Heart right ventricle (tissue), 16 donors: ENCODE results near the gene TECPR1. TPM values are rescaled to one million over a fixed set of nuclear protein-coding genes. Genes with fewer than 3 reads are reported as not detected.
A peak's percentile ranks its signal among the peaks of the same experiment; 100 is the strongest.

Source experiments
- ATAC-seq, 8 donors: fragments of 200-7000 bp; cut with Tn5 transposase; one replicate each; pipeline ENCODE4 v1.9.1; 2020; ENCODE audit warnings: mild to moderate bottlenecking in 8 of 8, moderate library complexity in 8 of 8, moderate number of reproducible peaks in 1 of 8
- DNase-seq, 2 donors: peaks; one replicate each; pipeline ENCODE4 v3.0.0-alpha.2; 2020
- H3K27ac ChIP-seq, 10 donors: fragments of 200-600 bp; sonication (generic) in 2 of 10; one replicate each; pipeline versions ENCODE4 v1.5.0 to v1.8.0; 2020 to 2022; ENCODE audit warnings: mild to moderate bottlenecking in 3 of 10
- H3K27me3 ChIP-seq, 7 donors: fragments of 200-600 bp; one replicate each; pipeline ENCODE4 v1.8.0; 2021 to 2022; ENCODE audit warnings: mild to moderate bottlenecking in 2 of 7
- H3K36me3 ChIP-seq, 9 donors: fragments of 200-600 bp; sonication (generic) in 1 of 9; one replicate each; pipeline versions ENCODE4 v1.5.0 to v1.8.0; 2020 to 2022; ENCODE audit warnings: mild to moderate bottlenecking in 2 of 9
- H3K4me1 ChIP-seq, 9 donors: fragments of 200-600 bp; sonication (generic) in 1 of 9; one replicate each; pipeline versions ENCODE4 v1.5.0 to v1.8.0; 2020 to 2022; ENCODE audit warnings: mild to moderate bottlenecking in 4 of 9
- H3K4me3 ChIP-seq, 10 donors: fragments of 200-600 bp; sonication (generic) in 2 of 10; one replicate each; pipeline versions ENCODE4 v1.5.0 to v1.8.0; 2020 to 2022; ENCODE audit warnings: mild to moderate bottlenecking in 7 of 10, moderate library complexity in 2 of 10
- H3K9me3 ChIP-seq, 11 donors: fragments of 200-600 bp in 10 of 11; sonication (generic) in 2 of 11; one replicate each; pipeline versions ENCODE4 v1.5.0 to v1.8.0; 2013 to 2022; ENCODE audit warnings: mild to moderate bottlenecking in 2 of 11, control low read depth in 1 of 11, moderate library complexity in 1 of 11
- WGBS, 2 donors: extraction: QIAGEN DNeasy Blood & Tissue Kit; methylation state at CpG; one replicate each; pipeline ENCODE4 v1.1.7; 2013; ENCODE audit warnings: inconsistent platforms in 1 of 2; 5-methylcytosine and 5-hydroxymethylcytosine counted together
- intact Hi-C, 10 donors: fragments of 100-400 bp; cut with DNase I; formaldehyde crosslinking; loops; one replicate each; pipeline versions ENCODE4 v1.11.1 to v1.14.2; 2022
- polyA plus RNA-seq, 2 donors: library from polyadenylated mRNA; stranded (reverse); fragments of 200-250 nt; gene quantifications; one replicate each; pipeline ENCODE4 v1.2.3, GENCODE V29; 2013
- total RNA-seq, 10 donors: library from RNA; stranded (reverse); fragmentation: NEBNext Ultra II Directional in 3 of 10; extraction: Animal tissue kit (Norgen Biotek cat#: 25700) in 3 of 10; gene quantifications; one replicate each; pipeline versions ENCODE4 v1.2.1 to v1.2.4, GENCODE V29; 2021 to 2023
- TF ChIP-seq, protein P1 (sequence below), 9 donors: fragments of 200-600 bp; sonication (generic) in 2 of 9; IDR thresholded peaks; one replicate each; pipeline versions ENCODE4 v1.5.0 to v1.8.0; 2021 to 2022; ENCODE audit warnings: antibody characterized with exemption in 9 of 9, mild to moderate bottlenecking in 5 of 9, moderate library complexity in 1 of 9
- donor health status: Arrhythmogenic right ventricular cardiomyopathy.
- donor health status: ischemic (EF 13 %, LVEDD 7.1; RV severe dilation, severe dysfunction).
- donor health status: healthy with polysubstance abuse.
- donor health status: DM: no; HTN: yes; CAD: no.
- donor health status: DM: no; HTN: no; CAD: no.
- donor health status: ischemic (EF 25% LVEDD 6.9; RV normal size, moderate dysfunction).
- donor health status: ischemic (EF 25% LVEDD 5.7; RV mildly dilated, moderate dysfunction).
- donor health status: healthy.
- donor health status: DM: yes; HTN: yes; CAD: no.
- donor health status: Ischemic cardiomyopathy.
- donor health status: ischemic (EF 35%, LVEDD 5.7; RV mildly dilated, moderate dysfunction).
- donor health status: nonischemic (EF 11% LVEDD 7.7; RV severe dilation, severe dysfunction).
- donor health status: DM: yes; HTN: yes; CAD: no.
- donor health status: PGD.
- donor health status: ischemic (EF 29% LVEDD 5.4; RV normal size, mild dysfunction).
- donor health status: nonischemic (EF 23%, LVEDD 6.1; RV moderate dilation, normal function).

The TECPR1 gene
- total and polyA plus RNA-seq, 12 donors: 12.8 to 23.8 (median 15.4) TPM

DNA sequence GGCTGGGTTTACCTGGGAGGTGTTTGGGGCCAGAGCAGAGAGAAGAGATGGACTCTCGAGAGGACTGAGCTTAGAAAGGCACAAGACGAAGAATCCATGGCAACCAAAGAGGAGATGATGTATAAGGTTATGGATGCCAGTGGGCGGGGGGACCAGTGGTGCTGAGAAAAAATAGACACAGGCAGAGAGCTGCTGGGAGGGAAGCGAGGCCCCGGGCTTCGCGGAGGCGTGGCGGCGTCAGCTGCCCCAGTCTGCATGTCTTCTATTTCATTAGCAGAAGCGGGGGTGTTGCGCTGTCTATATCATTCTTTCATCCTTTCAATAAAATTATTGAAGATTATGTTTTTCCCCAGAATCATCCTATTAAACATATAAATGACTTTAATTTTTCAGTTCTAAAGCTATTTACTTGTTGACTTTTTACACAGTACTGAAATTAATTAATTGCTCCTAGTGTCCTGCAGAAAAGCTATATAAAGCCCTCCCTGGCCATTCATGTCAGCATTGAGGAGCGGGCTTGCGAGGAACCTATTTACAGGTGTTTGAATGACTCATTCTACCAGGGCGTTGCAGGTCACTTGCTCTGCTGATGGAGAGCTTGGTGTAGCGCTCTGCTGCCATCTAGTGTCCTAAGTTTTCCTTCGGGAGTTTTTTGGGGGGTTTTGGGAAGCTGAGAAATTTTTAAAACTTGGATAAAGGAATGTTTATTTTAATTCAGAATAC, 83.7 kb downstream of the TECPR1 start:
- Histone ChIP-seq H3K4me3 (no peak overlapping the region), H3K36me3 (peaks cover 0 to 37% (median 15%) of the 10 kb centered on the region in 9 donors), H3K27me3 (no peaks in the 10 kb centered on the region), H3K4me1 (peaks cover 0 to 33% (median 9%) of the 10 kb centered on the region in 9 donors), H3K27ac (no peak overlapping the region), H3K9me3 (no peaks in the 10 kb centered on the region)
- TF ChIP-seq, protein P1, sequence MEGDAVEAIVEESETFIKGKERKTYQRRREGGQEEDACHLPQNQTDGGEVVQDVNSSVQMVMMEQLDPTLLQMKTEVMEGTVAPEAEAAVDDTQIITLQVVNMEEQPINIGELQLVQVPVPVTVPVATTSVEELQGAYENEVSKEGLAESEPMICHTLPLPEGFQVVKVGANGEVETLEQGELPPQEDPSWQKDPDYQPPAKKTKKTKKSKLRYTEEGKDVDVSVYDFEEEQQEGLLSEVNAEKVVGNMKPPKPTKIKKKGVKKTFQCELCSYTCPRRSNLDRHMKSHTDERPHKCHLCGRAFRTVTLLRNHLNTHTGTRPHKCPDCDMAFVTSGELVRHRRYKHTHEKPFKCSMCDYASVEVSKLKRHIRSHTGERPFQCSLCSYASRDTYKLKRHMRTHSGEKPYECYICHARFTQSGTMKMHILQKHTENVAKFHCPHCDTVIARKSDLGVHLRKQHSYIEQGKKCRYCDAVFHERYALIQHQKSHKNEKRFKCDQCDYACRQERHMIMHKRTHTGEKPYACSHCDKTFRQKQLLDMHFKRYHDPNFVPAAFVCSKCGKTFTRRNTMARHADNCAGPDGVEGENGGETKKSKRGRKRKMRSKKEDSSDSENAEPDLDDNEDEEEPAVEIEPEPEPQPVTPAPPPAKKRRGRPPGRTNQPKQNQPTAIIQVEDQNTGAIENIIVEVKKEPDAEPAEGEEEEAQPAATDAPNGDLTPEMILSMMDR (IDR thresholded peaks at IDR 0.05): peak; percentile 65 to 94 (median 85)
- peak in 7 of 8 donors; percentile 34 to 72 (median 62) for ATAC-seq
- intact Hi-C loops: loop anchor here in 9 of 10 donors (1.0 to 5.0 kb wide), 6 partner anchors 61 to 148 kb away; partner anchors contain the start of gene LMTK2 (in 6 of the 9)
- 65 to 72% methylated on average over 17 of the region's 17 CpGs for WGBS, 2 donors
- DNase-seq: peak in 1 of 2 donors; percentile 46

DNA sequence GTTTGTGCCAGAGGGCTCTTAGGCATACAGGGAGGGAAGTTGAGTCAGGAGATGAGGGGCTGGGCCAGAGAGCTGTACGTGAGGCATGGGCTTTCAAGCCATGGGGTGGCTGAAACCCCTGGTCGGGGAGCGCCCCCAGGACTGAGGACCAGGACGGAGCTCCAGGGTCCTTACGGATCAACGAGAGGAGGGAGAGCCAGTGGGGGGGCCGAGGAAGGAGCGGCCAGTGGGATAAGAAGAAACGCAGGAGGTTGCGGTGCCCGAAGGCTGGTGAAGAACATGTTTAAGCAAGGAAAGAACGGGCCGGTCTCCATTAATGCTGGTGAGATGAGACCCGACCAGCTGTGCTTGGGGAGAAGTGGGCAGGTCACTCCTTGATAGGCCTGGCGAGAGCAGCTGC, 84.4 kb downstream of the TECPR1 start:
- WGBS, 2 donors: 94 to 95% methylated on average over 15 of the region's 15 CpGs
- H3K4me3 ChIP-seq: no peak overlapping the region
- no peaks in the 10 kb centered on the region for H3K9me3 ChIP-seq
- H3K27me3 ChIP-seq: no peaks in the 10 kb centered on the region
- no peak overlapping the region for H3K27ac ChIP-seq
- ATAC-seq (no peak), DNase-seq (no peak)
- TF ChIP-seq, protein P1 (IDR thresholded peaks at IDR 0.05): no peak
- intact Hi-C loops: loop anchor here (1.0 to 5.0 kb wide), 6 partner anchors 60 to 147 kb away; partner anchors contain the start of gene LMTK2 (in 7 of the 10)
- peaks cover 0 to 30% (median 11%) of the 10 kb centered on the region in 9 donors for H3K36me3 ChIP-seq
- H3K4me1 ChIP-seq: peaks cover 0 to 37% (median 9%) of the 10 kb centered on the region in 9 donors

DNA sequence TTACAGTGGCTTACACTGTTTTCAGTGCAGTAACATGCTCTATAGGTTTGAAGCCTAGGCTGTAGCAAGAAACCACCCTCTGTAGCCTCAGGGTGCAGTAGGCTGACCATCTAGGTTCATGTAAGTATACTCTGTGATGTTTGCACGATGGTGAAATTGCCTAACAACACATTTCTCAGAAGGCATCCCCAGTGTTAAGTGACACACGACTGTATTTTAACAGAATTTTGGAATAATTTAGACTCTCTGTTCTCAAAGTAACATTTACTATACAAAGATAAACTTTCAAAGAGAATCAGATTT, 85.4 kb downstream of the TECPR1 start:
- intact Hi-C loops: loop anchor here in 5 of 10 donors (1.0 to 5.0 kb wide), 4 partner anchors 59 to 144 kb away; partner anchors contain the start of gene LMTK2 (in 3 of the 5)
- Histone ChIP-seq H3K27ac (no peak overlapping the region), H3K27me3 (no peaks in the 10 kb centered on the region), H3K4me3 (no peak overlapping the region), H3K4me1 (peaks cover 0 to 37% (median 9%) of the 10 kb centered on the region in 9 donors), H3K36me3 (peaks cover 0 to 20% (median 4%) of the 10 kb centered on the region in 9 donors), H3K9me3 (no peaks in the 10 kb centered on the region)
- WGBS, 2 donors: 84 to 87% methylated on average over 2 of the region's 2 CpGs
- TF ChIP-seq, protein P1 (IDR thresholded peaks at IDR 0.05): no peak
- ATAC-seq: no peak
- no peak for DNase-seq

DNA sequence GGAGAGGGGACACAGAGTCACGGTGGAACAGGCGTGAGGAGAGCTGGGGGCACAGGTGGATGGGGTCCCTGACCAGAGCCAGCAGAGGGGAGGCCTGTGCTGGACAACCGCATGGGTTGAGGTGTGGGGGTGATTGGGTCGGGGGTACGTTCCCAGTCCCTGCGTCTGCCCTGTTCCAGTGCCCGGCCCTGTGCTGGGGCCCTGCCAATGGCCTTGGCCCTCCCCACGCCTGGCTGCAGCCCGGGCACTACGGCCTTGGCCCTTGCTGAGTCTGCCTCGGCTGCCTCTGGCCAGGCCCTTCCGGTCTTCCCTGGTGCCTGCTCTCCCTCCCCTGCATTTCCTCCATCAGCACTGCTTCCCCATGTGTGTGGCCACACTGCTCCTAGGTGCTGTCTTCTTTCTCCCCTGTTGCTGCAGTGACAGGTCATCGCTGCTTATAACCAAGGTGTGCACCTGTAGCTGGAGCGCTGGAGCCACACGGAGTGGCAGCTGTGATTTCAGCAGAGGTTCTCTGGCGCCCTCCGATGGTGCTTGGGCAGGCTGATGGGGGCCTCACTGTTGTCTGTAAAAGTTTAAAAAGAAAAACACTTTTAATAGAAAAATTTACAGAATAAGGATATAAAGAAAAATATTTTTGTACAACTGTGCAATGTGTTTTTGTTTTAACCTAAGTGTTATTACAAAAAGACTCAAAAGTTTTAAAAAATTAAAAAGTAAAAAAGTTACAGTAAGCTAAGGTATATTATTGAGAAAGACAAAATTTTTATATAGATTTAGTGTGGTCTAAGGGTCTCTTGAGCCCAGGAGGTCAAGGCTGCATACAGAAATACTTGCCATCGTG, 86.0 kb downstream of the TECPR1 start:
- peaks cover 0 to 14% (median 0%) of the 10 kb centered on the region in 9 donors for H3K36me3 ChIP-seq
- no peaks in the 10 kb centered on the region for H3K27me3 ChIP-seq
- no peak overlapping the region for H3K4me3 ChIP-seq
- H3K4me1 ChIP-seq: peaks cover 0 to 37% (median 9%) of the 10 kb centered on the region in 9 donors
- 57 to 68% methylated on average over 13 to 18 of the region's 18 CpGs for WGBS, 2 donors
- TF ChIP-seq, protein P1 (IDR thresholded peaks at IDR 0.05): peak; percentile 25 to 81 (median 71)
- intact Hi-C loops: loop anchor here in 5 of 10 donors (1.0 to 5.0 kb wide), 6 partner anchors 43 to 144 kb away; partner anchors contain the start of gene LMTK2 (in 3 of the 5)
- peak; percentile 50 to 55 for DNase-seq
- H3K27ac ChIP-seq: no peak overlapping the region
- H3K9me3 ChIP-seq: no peaks in the 10 kb centered on the region
- peak; percentile 50 to 81 (median 70) for ATAC-seq
